GM18867 (cell line): ENCODE results near the gene OBSL1.
A peak's percentile ranks its signal among the peaks of the same experiment; 100 is the strongest.

Source experiments
- ATAC-seq: cut with Tn5 transposase; IDR thresholded peaks from one replicate; pipeline ENCODE4 v1.9.1; 2021; ENCODE audit warnings: mild to moderate bottlenecking, moderate library complexity; ENCODE audit not compliant: unreplicated experiment

The OBSL1 gene

DNA sequence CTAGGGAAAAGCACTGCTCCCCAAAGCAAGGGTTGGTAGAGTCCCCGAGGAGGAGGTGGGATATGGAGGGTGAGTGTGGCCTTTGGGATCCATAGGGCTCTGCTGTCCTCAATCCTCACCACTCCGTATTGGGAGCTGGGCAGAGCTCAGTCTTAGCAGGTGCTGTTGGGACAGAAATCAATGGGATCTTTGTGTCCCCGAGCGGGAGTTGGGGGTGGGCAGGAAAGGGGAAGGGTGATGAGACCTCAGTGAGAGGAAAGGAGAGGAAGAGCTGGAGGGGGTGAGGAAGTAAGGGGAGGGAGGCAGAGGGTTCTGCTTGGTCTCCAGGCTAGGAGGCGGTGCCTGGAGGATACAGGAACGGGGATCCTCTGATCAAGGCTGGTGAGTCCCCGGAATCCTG, 54.5 kb downstream of the OBSL1 start:
- no peak for ATAC-seq

DNA sequence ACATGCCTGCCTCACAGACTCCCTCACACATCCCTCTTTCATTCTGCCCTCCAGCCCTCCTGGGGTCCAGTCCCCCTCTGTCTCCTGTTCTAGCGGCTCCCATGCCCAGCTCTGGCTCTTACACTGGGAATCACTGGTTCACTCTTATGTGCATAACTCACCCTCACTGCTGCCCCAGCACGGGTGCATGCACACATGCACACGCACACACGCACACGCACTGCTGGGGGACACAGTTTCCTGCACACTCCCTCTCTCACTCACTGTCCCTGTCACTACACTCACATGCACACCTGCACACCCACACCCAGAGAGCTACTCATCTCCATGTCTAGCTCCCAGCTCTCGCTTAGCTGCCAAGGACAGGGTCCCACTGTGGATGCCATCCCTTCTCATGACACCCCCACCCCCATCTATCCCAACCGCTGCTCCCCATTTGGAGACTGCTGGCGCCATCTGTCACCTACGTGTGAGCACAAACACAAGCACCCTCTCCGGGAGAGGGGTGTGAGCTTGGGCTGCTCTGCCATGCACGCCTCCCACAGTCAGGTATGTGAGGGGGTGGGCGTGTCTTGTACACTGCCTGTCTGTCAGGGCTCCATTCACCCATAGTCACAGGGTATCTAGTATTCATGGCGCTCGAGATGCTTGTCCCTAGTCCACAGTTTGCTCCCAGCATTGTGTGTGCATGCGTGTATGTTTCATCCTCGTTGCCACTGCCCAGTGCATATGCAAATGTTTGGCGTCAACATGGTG, 55.3 kb downstream of the OBSL1 start:
- ATAC-seq, result no peak

DNA sequence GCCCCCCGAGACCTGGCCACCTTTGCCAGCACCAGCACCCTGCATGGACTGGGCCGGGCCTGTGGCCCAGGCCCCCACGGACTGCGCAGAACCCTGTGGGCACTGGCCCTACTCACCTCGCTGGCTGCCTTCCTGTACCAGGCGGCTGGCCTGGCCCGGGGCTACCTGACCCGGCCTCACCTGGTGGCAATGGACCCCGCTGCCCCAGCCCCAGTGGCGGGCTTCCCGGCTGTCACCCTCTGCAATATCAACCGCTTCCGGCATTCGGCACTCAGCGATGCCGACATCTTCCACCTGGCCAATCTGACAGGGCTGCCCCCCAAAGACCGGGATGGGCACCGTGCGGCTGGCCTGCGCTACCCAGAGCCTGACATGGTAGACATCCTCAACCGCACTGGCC, 56.5 kb downstream of the OBSL1 start:
- ATAC-seq, result no peak

DNA sequence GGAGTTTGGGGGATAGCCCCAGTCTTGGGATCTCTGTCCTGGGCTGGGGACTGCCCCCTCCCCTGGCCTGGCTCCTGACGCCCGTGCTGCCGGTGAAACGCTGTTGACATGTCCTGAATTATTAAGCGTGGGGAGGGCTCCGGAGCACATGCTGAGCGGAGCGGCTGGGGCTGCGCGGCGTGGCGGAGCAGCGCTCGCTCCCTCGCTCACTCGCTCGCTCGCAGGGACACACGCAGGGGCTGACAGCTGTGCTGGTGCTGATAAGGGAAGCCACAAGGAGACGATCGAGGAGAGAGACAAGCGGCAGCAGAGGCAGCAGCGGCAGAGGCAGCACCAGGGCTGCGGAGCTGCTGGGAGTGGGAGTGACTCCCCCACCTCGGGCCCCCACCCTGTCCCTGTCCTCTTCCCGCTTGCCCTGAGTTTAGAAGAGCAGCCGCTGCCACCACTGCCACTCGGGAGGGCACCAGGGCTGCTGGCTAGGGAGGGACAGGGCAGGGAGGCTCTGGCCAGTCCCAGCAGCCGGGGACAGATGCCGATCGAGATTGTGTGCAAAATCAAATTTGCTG, 57.1 kb downstream of the OBSL1 start, which contains the start of gene ASIC4:
ASIC4 (plus strand) TSS at position 287 of the 566 bp plus-strand sequence; CDS start at position 530, 243 bp downstream.
- ATAC-seq, result no peak

DNA sequence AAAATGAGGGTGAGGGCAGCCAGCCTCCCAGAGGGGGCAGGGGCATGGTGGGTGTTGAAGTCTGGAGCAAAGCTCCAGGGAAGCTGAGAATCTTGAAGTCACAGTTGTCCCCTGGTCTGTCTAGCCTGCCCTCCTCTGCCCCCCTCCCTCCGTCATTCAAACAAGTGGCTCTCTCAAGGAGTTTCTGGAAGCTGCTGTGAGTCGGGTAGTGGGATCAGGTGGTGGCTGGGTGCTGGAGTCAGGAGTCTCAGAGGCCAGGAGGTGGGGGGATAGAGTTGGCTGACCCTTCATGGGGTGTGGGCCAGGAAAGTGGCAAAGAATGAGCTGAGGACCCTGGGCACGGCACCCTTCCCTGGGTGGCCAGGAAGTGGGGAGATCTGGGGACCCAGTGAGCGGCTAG, 57.6 kb downstream of the OBSL1 start:
- ATAC-seq, result no peak

DNA sequence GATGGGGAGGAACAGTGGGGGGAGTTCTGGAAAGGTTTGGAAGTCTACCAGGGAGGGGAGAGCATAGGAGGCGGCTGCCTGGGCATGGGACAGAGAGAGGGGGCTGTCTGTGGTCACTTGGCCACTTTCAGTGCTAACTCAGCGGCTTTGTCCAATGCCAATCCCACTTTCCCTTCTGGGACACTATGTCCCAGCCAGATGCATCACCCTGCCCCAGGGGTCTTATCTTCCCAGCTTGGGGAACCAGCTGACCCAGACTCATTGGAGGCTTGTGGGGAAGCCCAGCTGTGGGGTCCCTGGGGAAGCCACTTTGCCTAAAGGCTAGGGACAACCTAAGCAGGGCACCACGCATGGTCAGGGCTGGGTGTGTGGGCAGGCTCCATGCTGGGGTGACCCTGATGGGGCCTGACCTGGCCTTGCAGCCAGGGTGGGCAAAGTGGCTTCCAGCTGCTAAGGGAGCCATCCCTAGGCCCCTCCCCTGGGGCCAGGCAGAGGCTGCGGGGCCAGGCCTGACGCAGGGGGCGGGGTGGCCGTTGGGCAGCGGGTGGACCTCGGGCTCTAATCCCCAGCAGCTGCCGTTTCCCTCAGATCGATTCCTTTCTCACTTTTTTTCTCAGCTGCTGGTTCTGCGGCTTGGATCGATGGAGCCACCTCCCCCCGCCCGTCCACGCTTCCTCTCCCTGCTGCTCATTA, 58.7 kb downstream of the OBSL1 start:
- ATAC-seq, result no peak

DNA sequence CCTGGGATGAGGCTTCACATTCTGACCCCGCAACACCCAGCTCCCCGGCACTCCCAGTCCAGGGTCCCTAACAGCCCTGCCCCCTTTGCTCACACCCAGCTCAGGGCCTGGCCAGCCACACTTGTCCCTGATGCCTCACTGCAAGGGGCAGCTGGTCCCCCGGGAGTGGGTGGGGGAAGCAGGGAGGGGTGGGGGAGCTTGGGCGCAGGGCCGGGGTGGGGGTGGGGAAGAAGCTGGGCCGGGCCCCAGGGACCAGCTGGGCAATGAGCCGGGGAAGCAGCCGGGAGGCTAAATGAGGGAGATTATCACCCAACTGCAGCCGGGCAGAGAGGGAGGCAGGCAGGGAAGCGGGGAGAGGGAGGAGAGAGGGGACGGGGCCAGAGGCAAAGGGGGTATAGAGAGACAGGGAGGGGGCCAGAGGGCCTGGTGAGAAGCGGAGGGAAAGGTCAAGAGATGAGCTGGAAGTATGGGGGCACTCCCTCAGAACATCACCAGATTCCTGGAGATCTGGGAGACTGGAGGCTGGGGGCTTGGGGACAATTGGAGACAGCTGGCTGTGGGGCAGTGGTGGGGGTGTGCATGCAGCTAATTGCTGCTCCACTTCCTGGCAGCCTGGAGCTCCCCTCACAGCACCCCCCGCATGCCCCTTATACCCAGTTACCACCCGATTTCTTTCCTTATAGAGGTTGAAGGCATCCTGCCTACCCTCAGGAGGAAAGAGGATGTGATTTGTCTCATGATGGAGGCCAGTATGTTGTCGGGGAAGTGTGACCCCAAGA, 59.6 kb downstream of the OBSL1 start:
- ATAC-seq, result no peak

DNA sequence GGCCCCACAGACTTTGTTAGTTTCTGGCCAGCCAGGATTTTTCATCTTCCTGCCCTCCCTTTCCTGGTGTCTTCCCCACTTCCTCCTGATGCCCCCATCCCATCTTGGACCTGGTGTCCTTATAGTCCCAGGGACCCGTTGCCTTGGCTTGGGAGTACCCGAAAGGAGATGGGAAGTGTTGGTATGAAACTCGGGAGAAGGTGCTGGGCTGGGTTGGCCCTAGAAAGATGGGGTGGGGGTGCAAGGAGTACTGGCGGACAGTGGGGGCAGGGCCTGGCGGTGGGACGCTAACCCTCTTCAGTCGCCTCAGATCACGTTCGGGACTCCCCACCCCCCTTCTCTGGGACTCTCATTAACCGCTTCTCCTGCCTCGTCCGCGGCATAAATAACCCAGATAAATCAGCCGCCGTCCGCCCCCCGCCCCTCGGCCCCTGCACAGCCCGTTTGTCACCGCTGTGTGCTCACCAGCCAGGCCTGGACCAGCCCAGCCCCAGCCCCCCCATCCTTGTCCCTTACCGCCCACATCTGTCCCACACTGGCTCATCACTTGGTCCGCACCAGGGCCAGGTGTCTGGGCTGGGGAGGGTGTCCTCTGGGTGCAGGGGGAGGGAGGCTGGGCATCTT, 60.7 kb downstream of the OBSL1 start:
- ATAC-seq, result no peak

DNA sequence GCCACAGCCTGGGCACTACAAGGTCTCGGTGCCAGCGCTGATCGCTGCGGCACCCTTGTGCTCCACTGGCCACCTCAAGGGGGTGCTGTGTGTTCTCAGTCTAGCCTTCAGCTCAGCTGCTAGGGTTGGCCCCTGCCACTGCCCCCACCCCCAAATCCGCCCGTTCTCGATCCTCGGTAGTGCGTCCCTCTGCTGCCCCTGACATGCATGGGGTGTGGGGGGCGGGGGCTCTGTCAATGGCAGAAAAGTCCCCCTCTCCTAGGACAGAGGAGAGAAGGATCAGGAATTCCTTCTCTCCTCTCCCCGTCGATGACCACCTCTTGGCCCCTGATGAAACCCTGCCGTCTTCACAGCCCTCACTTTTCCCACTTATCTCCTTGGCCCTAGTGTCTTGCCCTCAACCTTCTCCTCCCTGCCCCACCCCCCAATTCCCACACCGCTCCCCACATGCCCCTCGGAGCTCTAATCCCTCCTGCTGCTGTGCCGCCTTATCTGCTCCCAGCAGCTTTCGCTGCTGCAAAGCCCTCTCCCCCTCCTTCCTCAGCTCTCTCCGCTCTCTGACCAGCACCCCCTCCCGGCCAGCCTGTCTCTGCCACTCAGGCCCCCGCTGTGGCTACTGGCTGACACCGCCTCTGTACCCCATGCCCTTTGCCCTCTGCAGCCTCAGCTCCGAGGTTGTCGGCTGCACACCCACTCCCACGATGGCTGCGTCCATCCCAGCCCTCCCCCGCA, 61.4 kb downstream of the OBSL1 start:
- peak; percentile 61 for ATAC-seq

DNA sequence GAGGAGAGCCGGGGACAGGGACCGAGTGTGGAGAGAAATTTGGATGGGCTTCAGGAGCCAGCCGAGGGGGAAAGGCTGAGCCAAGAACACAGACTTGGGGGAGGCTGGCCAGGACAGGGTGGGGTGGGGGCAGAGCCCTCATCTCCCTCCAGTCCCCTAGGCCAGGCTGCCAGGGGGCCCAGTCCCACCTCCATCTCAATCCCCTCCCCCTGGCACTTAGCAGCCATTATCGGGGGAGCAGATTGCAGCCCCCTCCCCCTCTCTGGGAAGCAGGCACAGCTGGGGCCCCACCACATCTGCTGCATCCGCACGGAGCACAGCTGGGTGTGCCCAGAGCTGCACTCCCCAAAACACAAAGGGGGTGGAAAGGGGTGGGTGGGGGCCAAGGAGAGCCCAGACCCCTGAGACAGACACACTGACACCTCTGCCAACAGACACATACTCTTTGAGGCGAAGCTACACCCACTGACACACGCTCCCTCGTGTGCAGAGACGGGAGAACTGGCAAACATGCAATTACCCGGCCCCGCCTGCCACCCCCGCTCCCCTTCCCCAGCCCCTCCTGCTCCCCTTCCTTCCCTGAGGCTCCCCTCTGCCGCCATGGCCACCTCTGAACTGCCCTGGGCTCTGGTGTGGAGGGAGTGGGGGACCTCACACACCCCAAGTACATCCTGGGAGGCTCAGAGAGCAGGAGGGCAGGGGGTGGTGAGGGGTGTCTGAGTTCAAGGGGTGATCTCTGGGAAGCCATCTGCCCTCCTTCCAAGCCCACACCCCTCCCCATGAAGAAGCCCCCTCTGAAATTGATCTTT, 62.2 kb downstream of the OBSL1 start:
- peak; percentile 18 for ATAC-seq

DNA sequence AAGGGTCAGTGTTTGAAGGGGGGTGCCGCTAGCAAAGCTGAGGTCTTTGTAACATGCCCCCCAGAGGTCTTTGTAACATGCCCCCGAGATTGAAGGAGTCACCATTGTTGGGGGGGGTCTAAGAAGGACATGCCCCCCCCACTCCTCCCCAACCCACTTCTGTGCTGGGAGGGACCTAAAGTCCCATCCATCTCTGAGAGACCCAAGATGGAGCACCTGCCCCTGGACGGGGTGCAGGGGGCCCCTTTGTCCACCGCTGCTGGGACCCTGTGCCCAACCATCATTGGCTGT, 63.0 kb downstream of the OBSL1 start:
- no peak for ATAC-seq

DNA sequence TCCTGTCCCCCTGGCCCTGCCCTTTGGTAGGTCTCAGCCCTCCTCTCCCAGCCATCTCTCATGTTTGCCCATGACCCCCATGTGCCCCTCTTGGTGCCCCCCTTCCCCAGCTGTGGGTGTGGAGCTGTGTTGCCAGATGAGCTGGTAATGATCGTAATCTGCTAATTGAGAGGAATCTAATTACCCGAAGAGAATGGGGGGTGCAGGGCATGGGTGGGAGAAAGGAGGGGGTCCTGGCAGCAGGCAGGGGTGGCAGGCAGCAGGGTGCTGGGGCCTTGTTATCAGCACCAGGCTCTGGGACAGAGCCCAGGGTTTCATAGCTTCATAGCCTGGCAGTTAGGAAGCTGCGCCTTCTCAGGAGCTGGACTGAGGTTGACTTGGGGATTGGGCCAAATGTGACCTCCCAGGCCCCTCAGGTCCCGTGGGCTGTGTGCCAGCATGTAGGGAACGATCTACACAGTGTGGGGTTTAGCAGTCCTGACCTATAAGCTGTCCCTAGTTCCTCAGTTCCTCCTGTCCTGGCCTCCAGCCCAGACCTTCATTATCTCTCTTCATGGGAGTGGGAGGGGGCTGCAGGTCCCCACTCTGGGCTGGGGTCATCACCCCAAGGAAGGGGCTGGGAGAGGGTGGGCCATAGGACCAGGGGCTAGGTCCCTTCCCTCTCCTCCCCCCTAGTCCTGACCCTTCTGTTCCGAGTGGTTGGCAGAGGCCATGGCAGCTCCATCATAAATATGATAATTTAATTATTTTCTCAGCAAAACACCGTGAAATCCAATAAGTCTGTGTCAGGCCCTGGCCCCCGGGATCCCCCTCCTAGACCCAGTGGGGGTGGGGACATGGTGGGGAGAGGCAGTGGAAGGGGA, 63.5 kb downstream of the OBSL1 start:
- no peak for ATAC-seq

DNA sequence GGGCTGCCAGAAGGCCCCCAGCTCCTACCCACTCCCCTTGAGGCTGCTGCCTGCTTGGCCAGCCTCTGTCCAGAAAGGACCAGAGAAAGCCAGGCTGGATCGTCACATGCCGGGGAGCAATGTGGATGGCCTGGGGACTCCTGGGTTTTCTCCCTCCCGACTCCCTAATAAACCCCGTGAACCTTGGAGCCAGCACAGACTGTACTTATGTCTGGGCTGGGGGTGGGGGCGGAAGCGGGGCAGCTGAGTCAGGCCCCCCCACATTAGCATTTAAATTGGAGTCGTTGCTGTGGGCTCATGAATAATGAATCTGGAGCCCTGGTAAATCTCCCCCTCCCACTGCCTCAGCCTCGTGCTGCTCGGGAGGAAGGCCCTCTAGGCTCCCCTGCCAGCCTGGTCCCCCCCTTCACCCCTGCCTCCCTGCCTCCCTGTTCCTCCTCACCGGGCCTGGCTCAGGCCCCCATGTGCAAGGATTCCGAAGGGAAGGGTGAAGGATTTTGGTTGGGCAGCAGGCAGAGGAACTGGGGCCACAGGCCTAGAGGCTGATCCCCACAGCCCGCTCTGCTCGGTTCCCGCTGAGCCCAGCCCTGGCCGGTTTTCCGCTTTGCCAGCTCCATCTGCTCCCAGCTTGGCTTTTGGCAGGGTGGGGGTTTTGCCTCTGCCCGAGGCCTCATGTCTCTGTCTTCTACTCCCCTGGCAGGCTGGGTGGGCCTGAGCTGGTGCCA, 64.4 kb downstream of the OBSL1 start:
- no peak for ATAC-seq

DNA sequence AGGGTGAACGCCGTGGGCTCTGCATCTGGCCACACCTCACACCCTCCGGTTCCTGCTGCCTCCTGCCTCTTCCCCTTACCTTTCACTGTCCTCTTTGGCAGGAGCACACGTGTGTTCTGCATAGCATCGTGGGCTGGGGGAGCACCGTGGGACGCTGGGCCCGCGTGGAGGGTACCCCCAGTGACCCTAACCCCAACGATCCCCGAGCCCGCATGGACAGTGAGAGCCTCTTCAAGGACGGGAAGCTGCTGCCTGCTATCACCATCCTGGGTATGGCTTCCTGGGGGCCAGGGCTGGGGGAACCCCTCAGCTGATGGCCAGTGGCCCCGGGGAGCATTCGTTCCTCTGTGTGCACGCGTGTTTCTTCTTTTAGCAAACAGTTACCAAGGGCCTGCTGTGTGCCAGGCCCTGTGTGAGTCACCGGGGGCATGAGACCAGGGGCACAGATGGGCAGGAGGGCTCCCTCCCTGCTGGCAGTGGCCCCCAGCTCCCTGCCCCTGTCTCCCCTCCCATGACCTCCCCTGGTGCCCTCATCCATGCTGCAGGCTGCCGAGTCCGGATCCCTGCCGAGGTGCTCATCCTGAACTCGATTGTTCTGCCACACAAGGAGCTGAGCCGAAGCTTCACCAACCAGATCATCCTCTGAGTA, 65.1 kb downstream of the OBSL1 start:
- no peak for ATAC-seq

DNA sequence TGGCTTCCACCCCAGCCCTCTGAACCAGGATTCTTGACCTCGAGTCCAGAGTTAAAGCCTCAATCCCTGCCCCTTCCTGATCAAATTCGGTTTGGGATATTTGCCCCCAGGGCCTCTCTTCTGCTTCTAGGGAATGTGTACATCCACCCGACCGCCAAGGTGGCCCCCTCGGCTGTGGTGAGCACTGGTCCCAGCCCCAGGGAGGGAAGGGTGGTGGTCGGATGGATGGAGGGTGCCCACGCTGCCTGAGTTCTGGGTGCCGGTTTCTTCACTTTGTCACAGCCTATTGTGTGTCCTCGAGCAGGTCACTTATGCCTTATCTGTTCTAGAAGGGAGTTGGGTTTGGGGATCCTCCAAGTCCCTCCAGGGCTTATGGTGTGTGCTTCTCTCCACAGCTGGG, 65.8 kb downstream of the OBSL1 start:
- ATAC-seq, result no peak

DNA sequence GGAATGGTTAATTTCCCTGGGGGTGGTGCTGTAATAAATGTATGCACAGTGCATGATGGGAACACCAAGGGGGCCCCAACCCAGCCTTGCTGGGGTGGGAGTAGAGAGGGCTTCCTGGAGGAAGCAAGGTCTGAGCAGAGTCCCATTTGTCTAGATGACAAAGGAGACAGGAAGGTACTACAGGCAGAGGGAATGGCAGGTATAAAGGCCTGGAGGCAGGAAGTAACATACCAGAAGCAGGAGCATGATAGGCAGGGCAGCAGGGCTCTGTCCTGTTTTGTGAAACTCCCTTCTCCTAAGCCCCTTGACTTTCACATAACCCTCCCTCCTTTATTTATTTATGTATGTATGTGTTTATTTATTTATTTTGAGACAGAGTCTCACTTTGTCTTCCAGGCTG, 68.7 kb downstream of the OBSL1 start:
- ATAC-seq, result no peak

DNA sequence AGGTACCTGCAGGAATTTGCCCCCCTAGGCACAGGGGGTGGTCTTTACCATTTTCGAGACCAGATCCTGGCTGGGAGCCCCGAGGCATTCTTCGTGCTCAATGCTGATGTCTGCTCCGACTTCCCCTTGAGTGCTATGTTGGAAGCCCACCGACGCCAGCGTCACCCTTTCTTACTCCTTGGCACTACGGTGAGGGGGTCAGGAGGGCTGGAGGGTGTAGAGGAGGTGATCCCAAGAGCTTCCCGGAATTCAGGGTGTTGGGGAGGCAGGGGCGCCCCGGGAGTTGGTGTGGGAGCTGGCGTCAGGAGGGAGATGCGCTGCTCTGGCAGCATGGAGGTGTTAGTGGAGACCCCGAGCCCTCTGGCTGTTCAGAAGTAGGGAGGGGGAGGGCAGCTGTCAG, 69.5 kb downstream of the OBSL1 start:
- no peak for ATAC-seq
